ENCODE results near the gene PTBP3.
"Not testable (repeated sequence)": the region's sequence is repeated elsewhere in the genome, so short reads cannot be mapped to it uniquely, and the experiment has no call there.

Gene PTBP3

DNA sequence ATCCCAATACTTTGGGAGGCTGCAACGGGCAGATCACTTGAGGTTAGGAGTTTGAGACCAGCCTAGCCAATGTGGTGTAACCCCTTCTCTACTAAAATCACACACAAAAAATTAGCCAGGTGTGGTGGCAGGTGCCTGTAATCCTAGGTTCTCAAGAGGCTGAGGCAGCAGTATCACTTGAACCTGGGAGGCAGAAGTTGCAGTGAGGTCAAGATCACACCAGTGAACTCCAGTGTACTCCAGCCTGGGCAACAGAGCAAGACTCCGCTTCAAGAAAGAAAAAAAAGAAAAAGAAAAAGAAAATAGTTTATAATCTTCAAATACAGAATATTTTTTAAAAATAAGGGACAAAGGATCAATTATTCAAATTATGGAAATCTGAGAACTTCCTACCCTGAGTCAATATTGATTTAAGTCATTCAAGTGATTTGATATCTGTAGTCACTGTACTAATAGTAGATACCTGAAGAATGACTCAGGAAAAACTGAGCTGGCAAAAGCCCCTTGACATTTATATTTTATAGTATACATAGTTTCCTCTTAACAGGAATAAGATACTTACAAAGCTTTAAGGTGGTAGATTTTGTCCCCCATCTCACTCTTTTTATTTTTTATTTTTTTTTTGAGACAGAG lies 61.8 kb downstream of the PTBP3 start:
- no peak for DNase-seq (ENCODE audit: low read depth)
- no peak overlapping the region for H3K4me3 ChIP-seq (ENCODE audit: low read depth, low read length)
- TF ChIP-seq CTCF (IDR thresholded peaks at IDR 0.05; ENCODE audit: low read depth, low read length, missing control alignments) = no peak
- in situ Hi-C loops (cut with HindIII; ENCODE audit: low sequenced_read_pairs) = no loop called here

DNA sequence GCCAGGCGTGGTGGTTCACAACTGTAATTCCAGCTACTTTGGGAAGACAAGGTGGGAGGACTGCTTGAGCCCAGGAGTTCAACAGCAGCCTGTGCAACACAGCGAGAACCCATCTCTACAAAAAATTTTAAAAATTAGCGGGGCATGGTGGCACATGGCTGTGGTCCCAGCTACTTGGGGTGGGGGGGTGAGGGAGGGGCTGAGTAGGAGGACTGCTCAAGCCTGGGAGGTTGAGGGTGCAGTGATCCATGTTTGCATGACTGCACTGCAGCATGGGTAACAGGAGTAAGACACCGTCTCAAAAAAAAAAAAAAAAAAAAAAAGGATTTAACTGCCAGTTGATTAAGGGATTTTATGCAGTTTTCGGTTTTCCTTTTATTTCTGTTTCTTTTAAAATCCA lies 65.0 kb downstream of the PTBP3 start:
- no peak overlapping the region for H3K4me3 ChIP-seq (ENCODE audit: low read depth, low read length)
- TF ChIP-seq CTCF (IDR thresholded peaks at IDR 0.05; ENCODE audit: low read depth, low read length, missing control alignments) = no peak
- no peak for DNase-seq (ENCODE audit: low read depth)
- in situ Hi-C loops (cut with HindIII; ENCODE audit: low sequenced_read_pairs) = no loop called here

- in situ Hi-C loops (cut with HindIII; ENCODE audit: low sequenced_read_pairs); DNase-seq (ENCODE audit: low read depth); H3K4me3 ChIP-seq (ENCODE audit: low read depth, low read length): not testable (repeated sequence)
Measured at GRCh38 chr9:112267086-112267485, 66.3 kb downstream of the PTBP3 start.

DNA sequence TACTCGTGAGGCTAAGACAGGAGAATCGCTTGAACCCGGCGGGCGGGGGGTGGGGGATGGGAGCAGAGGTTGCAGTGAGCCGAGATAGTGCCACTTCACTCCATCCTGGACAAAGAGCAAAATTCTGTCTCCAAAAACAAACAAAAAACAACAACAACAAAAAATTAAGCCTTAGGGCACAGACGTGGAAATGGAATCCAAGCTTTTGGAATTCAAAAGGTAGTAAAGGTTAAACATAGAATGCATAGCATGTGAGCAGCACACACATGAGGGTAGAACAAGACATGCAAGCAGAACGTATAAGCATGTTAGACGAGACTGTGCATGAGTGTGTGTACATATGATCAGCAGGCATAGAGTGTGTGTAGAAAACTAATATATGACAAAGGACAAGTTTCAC lies 68.0 kb downstream of the PTBP3 start:
- in situ Hi-C loops (cut with HindIII; ENCODE audit: low sequenced_read_pairs) = no loop called here
- H3K4me3 ChIP-seq (ENCODE audit: low read depth, low read length) = no peak overlapping the region
- no peak for TF ChIP-seq CTCF (IDR thresholded peaks at IDR 0.05; ENCODE audit: low read depth, low read length, missing control alignments)
- no peak for DNase-seq (ENCODE audit: low read depth)

- TF ChIP-seq CTCF (IDR thresholded peaks at IDR 0.05; ENCODE audit: low read depth, low read length, missing control alignments) = no peak
- in situ Hi-C loops (cut with HindIII; ENCODE audit: low sequenced_read_pairs) = no loop called here
- no peak for DNase-seq (ENCODE audit: low read depth)
- no peak overlapping the region for H3K4me3 ChIP-seq (ENCODE audit: low read depth, low read length)
Measured at GRCh38 chr9:112262577-112262976, 70.8 kb downstream of the PTBP3 start.

DNA sequence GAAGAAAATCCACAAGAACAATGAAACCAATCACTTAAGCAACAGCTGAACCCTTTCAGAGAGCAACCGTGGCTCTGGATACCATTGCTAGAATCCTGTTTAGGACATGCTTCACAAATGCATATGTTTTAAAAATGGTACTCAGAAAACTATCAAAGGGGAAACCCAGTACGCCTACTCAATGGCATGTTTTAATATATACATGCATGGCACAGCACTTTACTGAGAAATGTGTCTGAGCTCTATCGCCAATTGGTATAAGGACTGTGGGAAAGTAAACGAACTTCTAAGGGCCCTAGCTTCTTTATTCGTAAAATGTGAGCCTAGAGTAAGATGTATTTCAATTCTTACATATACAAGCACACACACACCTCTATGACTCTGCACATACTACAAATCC lies 72.3 kb downstream of the PTBP3 start:
- H3K4me3 ChIP-seq (ENCODE audit: low read depth, low read length) = no peak overlapping the region
- TF ChIP-seq CTCF (IDR thresholded peaks at IDR 0.05; ENCODE audit: low read depth, low read length, missing control alignments) = no peak
- in situ Hi-C loops (cut with HindIII; ENCODE audit: low sequenced_read_pairs) = no loop called here
- DNase-seq (ENCODE audit: low read depth) = no peak

DNA sequence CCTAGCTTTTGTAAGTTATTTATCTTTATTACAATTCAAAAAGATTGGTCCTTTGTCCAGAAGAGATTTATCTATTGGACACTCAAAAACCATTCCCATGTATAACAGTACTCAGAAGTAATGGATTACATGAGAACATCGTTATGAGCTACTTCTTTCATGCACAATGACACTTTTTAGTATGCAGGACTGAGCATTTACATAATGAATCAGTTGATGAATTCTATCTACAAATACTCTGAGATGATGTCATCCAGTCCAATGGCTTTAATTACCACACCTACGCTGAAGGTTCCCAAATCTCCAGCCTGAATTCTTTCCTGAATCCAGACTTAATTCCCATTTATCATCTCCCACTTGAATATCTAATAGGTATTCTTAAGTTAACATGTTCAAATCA lies 75.3 kb downstream of the PTBP3 start:
- in situ Hi-C loops (cut with HindIII; ENCODE audit: low sequenced_read_pairs) = no loop called here
- H3K4me3 ChIP-seq (ENCODE audit: low read depth, low read length) = no peak overlapping the region
- no peak for DNase-seq (ENCODE audit: low read depth)
- no peak for TF ChIP-seq CTCF (IDR thresholded peaks at IDR 0.05; ENCODE audit: low read depth, low read length, missing control alignments)
